CD4-positive, alpha-beta T cell treated with Interleukin-2 at 100 ng/mL for 4 hours (primary cell): ENCODE results near the gene FOXO1.

Experiments
- DNase-seq: peaks from one replicate; pipeline ENCODE4 v3.0.0-alpha.2; 2020; ENCODE audit warnings: low spot score

Gene FOXO1

DNA sequence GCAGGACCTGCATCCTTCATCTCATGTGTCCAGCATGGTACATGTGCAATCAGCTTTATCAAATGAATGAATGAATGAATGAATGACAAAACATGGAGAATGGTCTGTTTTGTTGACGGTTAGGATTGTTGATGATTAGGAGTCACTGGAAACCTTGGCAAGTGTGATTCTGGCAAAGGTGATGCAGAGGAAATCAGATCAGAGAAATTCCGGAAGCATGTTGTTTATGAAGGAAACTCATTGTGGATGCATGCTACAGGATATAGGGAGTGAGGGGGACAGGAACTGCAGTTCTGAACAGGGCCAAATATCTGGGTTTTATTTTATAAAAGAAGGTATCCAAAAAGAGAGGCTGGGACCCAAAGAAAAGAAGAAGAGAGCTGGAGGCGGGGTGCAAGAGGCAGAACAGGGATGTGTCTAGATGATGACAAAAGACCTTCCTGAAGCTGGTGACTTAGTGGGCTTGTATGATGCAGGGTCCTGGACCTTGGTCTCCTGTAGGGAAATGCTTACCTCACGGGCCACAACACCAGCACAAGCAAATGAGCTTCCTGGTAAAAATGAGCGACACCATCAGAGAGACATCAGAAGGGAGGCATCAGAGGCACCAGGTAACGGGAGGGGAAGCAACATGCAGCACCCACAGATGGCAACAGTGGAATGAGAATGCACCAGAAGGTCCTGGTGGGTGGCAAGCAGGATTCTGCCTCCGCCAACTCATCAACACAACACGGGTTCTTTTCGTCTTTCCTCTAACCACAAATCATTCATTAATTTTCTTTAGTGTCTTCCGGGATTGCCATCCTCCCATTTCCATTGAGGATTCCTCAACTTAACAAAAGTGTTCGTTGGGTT is 159.6 kb downstream of the FOXO1 start:
- no peak for DNase-seq
